GM18873 (cell line): ENCODE data around the gene TRAF7.
"Not testable (repeated sequence)": the region's sequence is repeated elsewhere in the genome, so short reads cannot be mapped to it uniquely, and the experiment has no call there.

Experiments
- ATAC-seq: cut with Tn5 transposase; IDR thresholded peaks from one replicate; pipeline ENCODE4 v1.9.1; 2021; ENCODE audit warnings: mild to moderate bottlenecking, moderate library complexity, moderate number of reproducible peaks; ENCODE audit not compliant: unreplicated experiment, low FRiP score

Gene TRAF7

GRCh38 chr16:2155091-2155950 lies at the start of gene TRAF7:
Gene TRAF7, plus strand, starts transcription at chr16:2155782. Its CDS starts 8,139 bp downstream, at chr16:2163921.
- peak; percentile 88 for ATAC-seq

DNA sequence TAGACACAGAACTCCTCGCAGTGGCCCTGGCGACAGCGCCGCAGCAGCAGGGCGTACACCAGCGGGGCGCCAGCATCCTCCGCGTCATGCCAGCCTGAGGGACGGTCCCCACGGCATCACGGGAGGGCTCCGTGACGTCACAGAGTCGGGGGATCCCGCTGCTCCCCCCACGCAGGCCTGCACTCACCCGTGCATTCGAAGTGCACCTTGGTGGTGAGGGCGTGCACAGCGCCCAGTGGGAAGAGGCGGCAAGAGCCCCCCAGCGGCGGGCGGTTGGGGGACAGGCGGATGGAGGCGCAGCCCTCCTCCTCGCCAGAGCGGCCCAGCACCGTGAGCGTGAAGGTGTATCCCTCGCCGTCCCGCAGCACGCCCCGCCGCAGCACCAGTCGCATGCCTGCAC lies 49.4 kb upstream of the TRAF7 start:
- not testable (repeated sequence) for ATAC-seq

GRCh38 chr16:2107121-2107790 lies 48.3 kb upstream of the TRAF7 start:
- not testable (repeated sequence) for ATAC-seq

DNA sequence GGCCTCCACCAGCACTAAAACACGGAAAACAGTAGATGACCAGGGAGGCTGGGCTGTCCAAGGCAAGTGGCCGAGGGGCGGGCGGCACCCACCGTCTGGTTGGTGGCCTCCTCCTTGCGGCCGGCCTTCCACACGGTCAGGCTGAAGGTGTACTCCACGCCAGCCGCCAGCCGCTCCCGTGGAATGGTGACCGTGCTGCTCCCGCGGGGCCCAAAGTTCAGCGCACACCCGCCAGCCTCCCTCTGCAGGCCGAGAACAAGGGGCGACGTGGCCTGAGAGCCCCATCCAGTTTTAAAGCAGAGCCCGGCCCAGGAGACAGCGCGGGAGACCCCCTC lies 47.8 kb upstream of the TRAF7 start:
- ATAC-seq, result not testable (repeated sequence)

DNA sequence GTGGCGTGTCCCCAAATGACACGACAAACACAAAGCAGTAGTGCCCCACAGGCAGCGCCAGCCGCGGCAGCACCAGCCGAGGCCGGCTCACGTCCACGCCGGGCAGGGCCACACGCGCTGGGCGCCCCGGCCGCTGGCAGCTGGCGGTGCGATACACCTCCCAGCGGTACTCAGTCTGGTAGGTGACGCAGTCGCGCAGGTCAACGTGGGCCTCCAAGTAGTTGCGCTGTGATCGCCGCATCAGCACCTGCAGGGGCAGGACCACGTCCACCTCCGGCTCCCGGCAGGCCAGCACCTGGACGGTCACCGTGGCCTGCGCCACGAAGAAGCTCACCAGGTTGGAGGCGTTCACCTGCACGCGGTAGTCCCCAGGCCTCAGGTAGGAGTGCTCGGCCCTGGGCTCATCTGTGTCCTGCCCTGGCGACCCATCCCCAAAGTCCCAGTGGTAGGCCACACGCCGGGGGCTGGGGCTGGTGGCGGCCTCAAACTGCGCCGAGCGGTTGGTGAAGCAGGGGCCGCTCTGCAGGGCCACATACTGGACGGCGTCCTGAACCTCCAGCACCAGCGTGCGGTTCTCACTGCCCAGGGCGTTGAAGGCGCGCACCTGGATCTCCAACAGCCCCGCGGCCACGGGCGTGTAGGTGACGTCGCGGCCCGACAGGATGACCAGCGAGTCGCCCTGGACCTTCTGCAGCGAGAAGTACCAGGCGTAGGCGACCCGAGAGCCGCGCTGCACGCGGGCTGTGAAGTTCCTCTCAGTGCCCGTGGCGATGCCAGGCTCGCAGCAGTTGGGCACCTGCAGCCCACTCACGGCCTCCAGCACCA lies 46.9 kb upstream of the TRAF7 start:
- not testable (repeated sequence) for ATAC-seq

GRCh38 chr16:2109271-2109580 lies 46.4 kb upstream of the TRAF7 start:
- ATAC-seq, result not testable (repeated sequence)

- not testable (repeated sequence) for ATAC-seq
These were observed 45.7 kb upstream of the TRAF7 start for GRCh38 chr16:2109872-2110271.

DNA sequence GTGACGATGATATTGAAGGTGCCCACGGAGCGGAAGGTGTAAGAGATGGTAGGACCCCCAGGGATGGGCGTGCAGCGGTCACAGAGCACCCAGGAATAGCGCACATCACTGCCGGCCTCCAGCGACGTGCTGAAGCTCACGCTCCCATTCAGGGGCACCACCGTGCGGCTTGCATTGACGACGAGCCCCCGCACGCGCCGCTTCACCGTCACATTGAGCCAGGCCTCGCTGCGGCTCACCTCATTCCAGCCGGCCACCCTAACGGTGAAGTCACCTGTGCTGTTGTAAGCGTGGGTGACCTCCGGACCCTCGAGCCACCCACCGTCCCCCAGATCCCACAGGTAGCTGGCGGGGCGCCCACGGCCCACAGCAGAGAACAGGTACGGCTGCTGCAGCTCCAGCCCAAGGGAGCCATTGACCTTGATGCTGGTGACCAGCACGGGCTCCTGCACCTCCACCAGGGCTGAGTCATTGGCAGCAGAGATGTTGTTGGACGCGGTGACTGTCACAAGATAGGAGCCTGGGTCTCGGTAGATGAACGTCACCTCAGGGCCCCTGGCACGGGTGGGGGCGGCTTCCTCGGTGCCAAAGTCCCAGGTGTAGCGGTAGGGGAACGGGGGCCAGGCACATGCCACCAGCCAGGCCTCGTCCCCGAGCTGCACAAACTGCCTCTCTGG lies 45.1 kb upstream of the TRAF7 start:
- ATAC-seq, result not testable (repeated sequence)

GRCh38 chr16:2111009-2111353 lies 44.6 kb upstream of the TRAF7 start:
- not testable (repeated sequence) for ATAC-seq

DNA sequence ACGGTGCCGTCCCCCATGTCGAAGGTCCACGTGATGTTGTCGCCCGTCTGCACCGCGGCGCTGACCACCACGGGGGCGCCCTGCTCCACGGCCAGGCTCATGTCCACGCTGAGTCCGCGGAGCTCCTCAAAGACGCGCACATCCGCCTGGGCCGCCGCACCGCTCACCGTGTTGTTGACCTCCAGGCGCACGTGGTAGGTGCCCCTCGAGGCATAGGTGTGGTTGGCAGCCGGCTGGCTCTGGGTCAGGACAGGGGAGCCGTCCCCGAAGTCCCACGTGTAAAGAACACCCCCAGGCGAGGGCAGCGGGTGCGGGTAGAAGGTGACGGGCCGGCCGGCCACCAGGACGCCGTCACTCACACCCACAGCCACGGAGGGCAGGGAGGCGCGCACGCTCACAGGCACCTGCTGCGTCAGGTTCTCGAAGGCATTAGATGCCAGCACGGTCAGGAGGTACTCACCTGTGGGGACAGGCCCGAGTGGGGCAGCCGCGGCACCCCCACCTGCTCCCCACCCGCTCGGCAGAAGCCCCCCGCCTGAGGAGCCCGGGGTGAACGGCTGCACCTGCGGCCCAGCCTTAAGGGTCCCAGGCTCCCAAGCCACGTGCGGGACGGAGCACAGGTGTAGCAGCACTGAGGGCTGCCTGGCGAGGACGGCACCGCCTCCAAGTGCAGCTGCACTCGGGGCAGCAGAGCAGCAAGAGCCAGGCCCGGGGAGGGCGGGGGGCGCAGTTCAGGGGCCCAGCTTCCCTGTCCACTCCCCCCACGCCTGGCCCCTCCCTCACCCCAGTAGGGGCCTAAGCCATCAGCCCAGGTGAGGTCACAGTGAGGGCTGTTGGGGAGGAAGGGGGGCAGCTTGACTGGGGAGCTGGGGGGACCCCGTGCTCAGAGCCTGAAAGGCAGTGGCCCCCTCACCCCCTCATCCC lies 43.9 kb upstream of the TRAF7 start:
- ATAC-seq, result not testable (repeated sequence)

DNA sequence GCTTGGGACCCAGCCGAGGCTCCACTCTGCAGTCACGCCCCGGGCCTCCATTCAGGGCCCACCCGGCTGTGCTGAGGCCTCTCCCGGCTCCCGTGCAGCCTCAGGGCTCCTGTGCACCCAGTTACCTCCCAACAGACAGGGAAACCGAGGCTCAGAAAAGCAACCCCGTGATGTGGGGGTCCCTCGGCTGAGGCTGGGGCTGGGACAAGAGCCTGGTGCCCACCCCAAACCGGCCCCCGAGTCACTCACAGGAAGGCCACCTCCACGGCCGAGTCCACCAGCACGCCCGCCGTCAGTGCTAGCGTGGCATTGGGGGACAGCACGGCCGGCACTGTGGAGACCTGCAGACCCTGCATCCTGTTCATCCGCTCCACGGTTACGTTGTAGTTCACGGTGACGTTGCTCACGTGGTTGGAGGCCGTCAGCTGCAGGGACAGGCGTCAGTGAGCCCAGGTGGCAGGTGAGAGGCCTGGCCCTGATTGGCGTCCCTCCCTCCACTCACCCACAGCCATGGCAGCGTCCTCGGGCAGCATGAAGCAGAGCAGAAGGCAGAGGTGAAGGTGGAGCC lies 43.0 kb upstream of the TRAF7 start:
- ATAC-seq, result not testable (repeated sequence)

DNA sequence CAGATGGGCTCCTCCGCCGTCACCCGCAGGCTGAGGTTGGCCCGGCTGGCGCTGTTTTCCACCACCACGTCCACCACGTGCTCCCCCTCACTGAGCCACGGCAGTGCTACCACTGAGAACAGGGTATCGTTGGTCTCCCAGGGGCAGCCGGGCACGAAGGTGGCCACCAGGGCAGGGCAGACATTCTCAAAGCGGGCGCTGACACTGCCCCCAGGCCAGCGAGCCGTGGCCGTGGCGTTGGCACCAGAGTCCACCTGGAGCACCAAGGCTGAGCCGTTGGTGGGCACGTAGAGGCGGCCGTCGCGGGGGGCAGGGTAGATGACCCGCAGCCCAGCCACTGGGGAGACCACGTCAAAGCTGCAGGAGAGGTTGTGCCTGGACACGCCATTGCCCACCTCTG lies 41.4 kb upstream of the TRAF7 start:
- not testable (repeated sequence) for ATAC-seq

GRCh38 chr16:2114885-2115590 lies 40.5 kb upstream of the TRAF7 start:
- ATAC-seq, result not testable (repeated sequence)

DNA sequence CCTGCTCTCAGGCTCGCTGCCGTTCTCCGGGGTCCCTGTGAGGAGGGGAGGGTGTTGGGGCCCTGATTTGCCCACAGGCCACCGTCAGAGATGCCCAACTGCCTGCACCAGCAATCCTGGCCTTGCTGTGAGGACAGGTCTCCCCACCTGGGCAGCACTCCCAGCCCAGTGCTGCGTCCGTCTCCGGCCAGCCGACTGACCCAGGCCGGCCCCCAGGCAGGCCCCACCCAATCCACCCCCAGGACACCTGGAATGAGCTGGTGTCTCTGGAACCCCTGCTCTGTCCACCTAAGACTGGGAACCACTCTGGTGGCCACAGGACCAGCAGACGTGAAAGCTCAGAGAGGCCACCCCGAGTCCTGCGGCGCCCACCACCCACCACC lies 40.0 kb upstream of the TRAF7 start:
- no peak for ATAC-seq

DNA sequence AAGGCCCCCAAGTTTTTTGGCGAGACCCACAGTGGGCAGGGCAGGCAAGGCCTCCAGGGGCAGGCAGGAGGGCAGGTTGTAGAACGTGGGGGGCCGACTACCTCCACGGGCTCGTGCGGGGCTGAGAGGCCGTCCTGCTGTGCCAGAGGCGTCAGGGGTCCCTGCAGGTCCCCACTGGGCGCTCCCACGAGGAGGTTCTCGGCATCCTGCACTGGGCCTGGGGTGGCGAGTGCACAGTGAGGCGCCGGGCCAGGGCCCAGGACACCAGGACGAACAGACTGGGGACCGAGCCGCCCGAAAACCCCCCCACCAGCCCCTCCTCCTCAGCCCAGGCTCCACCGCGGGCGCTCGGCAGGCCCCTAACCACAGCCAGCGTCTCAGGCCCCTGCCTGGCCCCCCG lies 39.2 kb upstream of the TRAF7 start:
- ATAC-seq, result not testable (repeated sequence)

DNA sequence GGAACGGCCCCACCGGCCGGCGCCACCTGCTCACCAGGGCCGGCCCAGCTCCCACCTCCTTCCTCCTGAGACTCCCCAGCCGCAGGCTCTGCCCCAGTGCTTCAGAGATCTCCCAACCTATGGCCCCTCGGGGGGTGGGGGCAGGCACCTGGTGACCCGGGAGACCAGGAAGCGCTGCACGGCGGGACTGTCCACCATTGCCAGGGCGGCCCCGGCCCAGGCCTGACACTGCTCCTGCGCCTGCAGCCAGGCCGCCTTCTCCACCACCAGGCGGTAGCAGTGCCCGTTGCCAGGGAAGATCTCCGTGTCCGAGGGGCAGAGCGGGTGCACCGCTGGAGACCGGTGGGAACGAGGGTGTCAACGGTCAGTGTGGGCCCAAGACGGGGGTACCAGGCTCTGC lies 38.2 kb upstream of the TRAF7 start:
- ATAC-seq, result not testable (repeated sequence)

- not testable (repeated sequence) for ATAC-seq
These were observed 37.4 kb upstream of the TRAF7 start for GRCh38 chr16:2117960-2118722.

GRCh38 chr16:2121325-2121724 lies 34.3 kb upstream of the TRAF7 start:
- ATAC-seq, result not testable (repeated sequence)
